ENCODE results near the gene KDSR. TPM values are rescaled to one million over a fixed set of nuclear protein-coding genes. Genes with fewer than 3 reads are reported as not detected.

KDSR gene
- total RNA-seq, 1 donor from 2014 or later = 42.0 TPM

- Histone ChIP-seq H3K36me3 (peaks cover 0 to 74% of the 10 kb centered on the region in 2 donors), H3K27ac (no peak overlapping the region), H3K27me3 (no peaks in the 10 kb centered on the region), H3K4me1 (no peaks in the 10 kb centered on the region), H3K4me3 (no peak overlapping the region), H3K9me3 (no peaks in the 10 kb centered on the region)
- intact Hi-C loops (cut with DNase I) = no loop called here
- DNase-seq (ENCODE audit: extremely low spot score in 2 of 2) = no peak
- TF ChIP-seq POLR2AphosphoS5 (IDR thresholded peaks at IDR 0.05; ENCODE audit: insufficient read depth in 1 of 2, low read depth in 1 of 2) (no peak), CTCF (IDR thresholded peaks at IDR 0.05) (no peak), POLR2A (IDR thresholded peaks at IDR 0.05) (no peak)
Observed at GRCh38 chr18:63395503-63395902, 28.5 kb upstream of the KDSR start.

- H3K36me3 ChIP-seq = peaks cover 0 to 71% of the 10 kb centered on the region in 2 donors
- H3K4me1 ChIP-seq = no peaks in the 10 kb centered on the region
- no peak for DNase-seq (ENCODE audit: extremely low spot score in 2 of 2)
- TF ChIP-seq CTCF (IDR thresholded peaks at IDR 0.05) = no peak
- H3K27ac ChIP-seq = no peak overlapping the region
- intact Hi-C loops (cut with DNase I) = no loop called here
- no peaks in the 10 kb centered on the region for H3K9me3 ChIP-seq
- H3K4me3 ChIP-seq = no peak overlapping the region
- H3K27me3 ChIP-seq = no peaks in the 10 kb centered on the region
Observed at GRCh38 chr18:63394954-63395353, 27.9 kb upstream of the KDSR start.

GRCh38 chr18:63387861-63388260 is 20.9 kb upstream of the KDSR start:
- Histone ChIP-seq H3K36me3 (peaks cover 0 to 21% of the 10 kb centered on the region in 2 donors), H3K4me3 (no peak overlapping the region), H3K27ac (no peak overlapping the region), H3K9me3 (no peaks in the 10 kb centered on the region), H3K27me3 (no peaks in the 10 kb centered on the region), H3K4me1 (no peaks in the 10 kb centered on the region)
- DNase-seq (ENCODE audit: extremely low spot score in 2 of 2) = no peak
- intact Hi-C loops (cut with DNase I) = no loop called here
- TF ChIP-seq CTCF (IDR thresholded peaks at IDR 0.05) = no peak
- no peak for TF ChIP-seq POLR2A (IDR thresholded peaks at IDR 0.05)

GRCh38 chr18:63382843-63383242 is 15.8 kb upstream of the KDSR start:
- TF ChIP-seq POLR2AphosphoS5 (IDR thresholded peaks at IDR 0.05; ENCODE audit: insufficient read depth in 1 of 2, low read depth in 1 of 2) (no peak), CTCF (IDR thresholded peaks at IDR 0.05) (no peak), POLR2A (IDR thresholded peaks at IDR 0.05) (no peak)
- no peaks in the 10 kb centered on the region for H3K36me3 ChIP-seq
- no peak overlapping the region for H3K4me3 ChIP-seq
- H3K9me3 ChIP-seq = no peaks in the 10 kb centered on the region
- no peaks in the 10 kb centered on the region for H3K27me3 ChIP-seq
- no peak for DNase-seq (ENCODE audit: extremely low spot score in 2 of 2)
- no peak overlapping the region for H3K27ac ChIP-seq
- intact Hi-C loops (cut with DNase I) = no loop called here
- no peaks in the 10 kb centered on the region for H3K4me1 ChIP-seq

- no peak for TF ChIP-seq CTCF (IDR thresholded peaks at IDR 0.05)
- no peak for TF ChIP-seq POLR2A (IDR thresholded peaks at IDR 0.05)
- no peak for TF ChIP-seq POLR2AphosphoS5 (IDR thresholded peaks at IDR 0.05; ENCODE audit: insufficient read depth in 1 of 2, low read depth in 1 of 2)
- Histone ChIP-seq H3K4me3 (no peak overlapping the region), H3K27me3 (no peaks in the 10 kb centered on the region), H3K4me1 (no peaks in the 10 kb centered on the region), H3K9me3 (peaks cover 4% of the 10 kb centered on the region), H3K36me3 (no peaks in the 10 kb centered on the region), H3K27ac (no peak overlapping the region)
- intact Hi-C loops (cut with DNase I) = no loop called here
- no peak for DNase-seq (ENCODE audit: extremely low spot score in 2 of 2)
Observed at GRCh38 chr18:63379639-63379962, 12.6 kb upstream of the KDSR start.
